ENCODE results near the gene CTDSPL. TPM values are rescaled to one million over a fixed set of nuclear protein-coding genes. Genes with fewer than 3 reads are reported as not detected.

The CTDSPL gene
- total RNA-seq, 2 donors from 2014 or later = 27.8 to 30.7 TPM

- no peaks in the 10 kb centered on the region for H3K27me3 Mint-ChIP-seq (ENCODE audit: insufficient read depth)
- WGBS, 2 experiments (ENCODE audit: insufficient coverage in 1 of 2, insufficient read length in 1 of 2) = 94% methylated on average over 18 to 21 of the region's 21 CpGs
- H3K36me3 Mint-ChIP-seq (ENCODE audit: low read depth) = peaks cover 57% of the 10 kb centered on the region
- no peak overlapping the region for H3K9ac ChIP-seq (ENCODE audit: extremely low read depth, low read length, poor library complexity, severe bottlenecking)
- H3K27ac ChIP-seq (ENCODE audit: low read depth, low read length) = no peak overlapping the region
- H3K36me3 ChIP-seq (ENCODE audit: control insufficient read depth, insufficient read depth, low read length) = peaks cover 38% of the 10 kb centered on the region
- peaks cover 1% of the 10 kb centered on the region for H3K9me3 ChIP-seq (ENCODE audit: control insufficient read depth, low read length)
- DNase-seq = no peak
- no peak for TF ChIP-seq CTCF (conservative IDR thresholded peaks at IDR 0.05)
- no peaks in the 10 kb centered on the region for H3K27me3 ChIP-seq (ENCODE audit: control insufficient read depth, insufficient read depth, low read length, poor library complexity, severe bottlenecking)
- H3K4me3 ChIP-seq (ENCODE audit: low read length) = no peak overlapping the region
- H3K4me3 Mint-ChIP-seq = no peak overlapping the region
- no peaks in the 10 kb centered on the region for H3K9me3 Mint-ChIP-seq
- no peaks in the 10 kb centered on the region for H3K4me1 ChIP-seq (ENCODE audit: control insufficient read depth, insufficient read depth, low read length)
- peaks cover 9% of the 10 kb centered on the region for H3K4me1 Mint-ChIP-seq
- H3K27ac Mint-ChIP-seq = peak overlapping the region; percentile 82
Measured at GRCh38 chr3:38011111-38011510, 149.4 kb downstream of the CTDSPL start.

DNA sequence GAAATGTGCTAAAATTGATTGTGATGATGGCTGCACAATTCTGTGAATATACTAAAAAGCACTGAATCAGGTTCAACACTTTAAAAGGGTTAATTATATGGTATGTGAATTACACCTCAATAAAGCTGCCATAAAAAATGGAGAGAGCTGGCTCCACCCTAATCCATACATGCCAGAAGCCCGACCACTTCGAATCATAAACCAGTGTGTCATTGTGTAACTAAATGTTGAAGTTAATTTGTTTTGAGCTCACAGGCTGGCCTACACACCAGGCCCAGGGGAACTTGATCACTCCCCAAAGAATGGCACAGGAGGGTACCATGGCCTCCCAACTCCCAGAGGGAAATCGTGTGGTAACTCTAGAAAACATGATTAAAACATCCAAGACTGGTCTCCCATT is 153.8 kb downstream of the CTDSPL start:
- Mint-ChIP-seq H3K4me1 (peaks cover 9% of the 10 kb centered on the region), H3K27ac (no peak overlapping the region), H3K9me3 (no peaks in the 10 kb centered on the region), H3K27me3 (ENCODE audit: insufficient read depth) (no peaks in the 10 kb centered on the region), H3K36me3 (ENCODE audit: low read depth) (peaks cover 61% of the 10 kb centered on the region), H3K4me3 (no peak overlapping the region)
- H3K4me1 ChIP-seq (ENCODE audit: control insufficient read depth, insufficient read depth, low read length) = no peaks in the 10 kb centered on the region
- no peak overlapping the region for H3K4me3 ChIP-seq (ENCODE audit: low read length)
- DNase-seq = no peak
- no peak overlapping the region for H3K27ac ChIP-seq (ENCODE audit: low read depth, low read length)
- TF ChIP-seq CTCF (conservative IDR thresholded peaks at IDR 0.05) = no peak
- peaks cover 49% of the 10 kb centered on the region for H3K36me3 ChIP-seq (ENCODE audit: control insufficient read depth, insufficient read depth, low read length)
- H3K9me3 ChIP-seq (ENCODE audit: control insufficient read depth, low read length) = peaks cover 4% of the 10 kb centered on the region
- H3K27me3 ChIP-seq (ENCODE audit: control insufficient read depth, insufficient read depth, low read length, poor library complexity, severe bottlenecking) = no peaks in the 10 kb centered on the region
- H3K9ac ChIP-seq (ENCODE audit: extremely low read depth, low read length, poor library complexity, severe bottlenecking) = no peak overlapping the region
- 93 to 100% methylated on average over 1 to 3 of the region's 3 CpGs for WGBS, 2 experiments (ENCODE audit: insufficient coverage in 1 of 2, insufficient read length in 1 of 2)

DNA sequence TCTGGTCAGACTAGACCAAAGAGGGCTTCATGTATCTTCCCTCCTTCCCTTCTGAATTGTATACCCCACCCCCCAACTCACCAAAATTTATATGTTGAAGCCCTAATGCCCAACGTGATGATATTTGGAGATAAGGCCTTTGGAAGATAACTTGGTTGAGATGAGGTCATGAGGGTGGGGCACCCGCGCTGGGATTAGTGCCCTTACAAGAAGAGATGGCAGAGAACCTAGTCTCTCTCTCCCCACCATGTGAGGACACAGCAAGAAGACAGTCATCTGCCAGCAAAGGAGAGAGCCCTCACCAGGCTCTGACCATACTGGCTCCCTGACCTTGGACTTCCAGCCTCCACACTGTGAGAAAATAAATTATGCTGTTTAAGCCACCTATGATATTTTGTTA is 154.3 kb downstream of the CTDSPL start:
- H3K4me1 Mint-ChIP-seq = peaks cover 9% of the 10 kb centered on the region
- WGBS, 2 experiments (ENCODE audit: insufficient coverage in 1 of 2, insufficient read length in 1 of 2) = 91% methylated on average over 3 of the region's 3 CpGs; no CpG with 5 or more reads in 1 of the 2 experiments
- TF ChIP-seq CTCF (conservative IDR thresholded peaks at IDR 0.05) = no peak
- no peak overlapping the region for H3K9ac ChIP-seq (ENCODE audit: extremely low read depth, low read length, poor library complexity, severe bottlenecking)
- H3K27ac ChIP-seq (ENCODE audit: low read depth, low read length) = no peak overlapping the region
- peaks cover 4% of the 10 kb centered on the region for H3K9me3 ChIP-seq (ENCODE audit: control insufficient read depth, low read length)
- no peak overlapping the region for H3K4me3 ChIP-seq (ENCODE audit: low read length)
- no peaks in the 10 kb centered on the region for H3K27me3 Mint-ChIP-seq (ENCODE audit: insufficient read depth)
- no peaks in the 10 kb centered on the region for H3K4me1 ChIP-seq (ENCODE audit: control insufficient read depth, insufficient read depth, low read length)
- H3K36me3 ChIP-seq (ENCODE audit: control insufficient read depth, insufficient read depth, low read length) = peaks cover 50% of the 10 kb centered on the region
- no peaks in the 10 kb centered on the region for H3K27me3 ChIP-seq (ENCODE audit: control insufficient read depth, insufficient read depth, low read length, poor library complexity, severe bottlenecking)
- H3K9me3 Mint-ChIP-seq = no peaks in the 10 kb centered on the region
- H3K4me3 Mint-ChIP-seq = no peak overlapping the region
- peaks cover 58% of the 10 kb centered on the region for H3K36me3 Mint-ChIP-seq (ENCODE audit: low read depth)
- H3K27ac Mint-ChIP-seq = no peak overlapping the region
- DNase-seq = no peak

All from endodermal cell (in vitro differentiated cells).